Measurements from ENCODE around the gene PLEKHH1.

DNA sequence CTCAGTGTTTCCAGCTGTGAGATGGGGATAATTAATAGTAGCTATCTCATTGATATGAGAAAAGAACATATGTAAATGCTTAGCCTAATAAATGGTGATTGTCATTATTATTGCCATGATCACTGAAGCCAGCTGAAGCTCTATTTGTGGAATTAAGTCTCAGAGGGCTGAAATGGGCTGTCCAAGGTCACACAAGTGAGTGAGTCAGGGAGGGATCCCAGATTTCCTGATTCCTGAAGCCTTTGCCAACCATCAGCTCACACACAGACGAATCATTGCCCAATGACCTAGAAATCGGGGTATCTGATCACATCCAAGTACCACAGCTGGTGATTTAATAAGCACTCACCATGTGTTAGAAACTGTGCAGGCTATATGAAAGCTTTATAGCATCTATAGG lies 23.0 kb upstream of the PLEKHH1 start:
- TF ChIP-seq POLR2AphosphoS5 (IDR thresholded peaks at IDR 0.05) (no peak), POLR2A (IDR thresholded peaks at IDR 0.05) (no peak)
- TF ChIP-seq, protein P1, sequence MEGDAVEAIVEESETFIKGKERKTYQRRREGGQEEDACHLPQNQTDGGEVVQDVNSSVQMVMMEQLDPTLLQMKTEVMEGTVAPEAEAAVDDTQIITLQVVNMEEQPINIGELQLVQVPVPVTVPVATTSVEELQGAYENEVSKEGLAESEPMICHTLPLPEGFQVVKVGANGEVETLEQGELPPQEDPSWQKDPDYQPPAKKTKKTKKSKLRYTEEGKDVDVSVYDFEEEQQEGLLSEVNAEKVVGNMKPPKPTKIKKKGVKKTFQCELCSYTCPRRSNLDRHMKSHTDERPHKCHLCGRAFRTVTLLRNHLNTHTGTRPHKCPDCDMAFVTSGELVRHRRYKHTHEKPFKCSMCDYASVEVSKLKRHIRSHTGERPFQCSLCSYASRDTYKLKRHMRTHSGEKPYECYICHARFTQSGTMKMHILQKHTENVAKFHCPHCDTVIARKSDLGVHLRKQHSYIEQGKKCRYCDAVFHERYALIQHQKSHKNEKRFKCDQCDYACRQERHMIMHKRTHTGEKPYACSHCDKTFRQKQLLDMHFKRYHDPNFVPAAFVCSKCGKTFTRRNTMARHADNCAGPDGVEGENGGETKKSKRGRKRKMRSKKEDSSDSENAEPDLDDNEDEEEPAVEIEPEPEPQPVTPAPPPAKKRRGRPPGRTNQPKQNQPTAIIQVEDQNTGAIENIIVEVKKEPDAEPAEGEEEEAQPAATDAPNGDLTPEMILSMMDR (IDR thresholded peaks at IDR 0.05) = no peak
